GM21423 (cell line): ENCODE results near the gene EDRF1.
A peak's percentile ranks its signal among the peaks of the same experiment; 100 is the strongest.
"Not testable (repeated sequence)": the region's sequence is repeated elsewhere in the genome, so short reads cannot be mapped to it uniquely, and the experiment has no call there.

Source experiments
- ATAC-seq: cut with Tn5 transposase; IDR thresholded peaks from one replicate; pipeline ENCODE4 v1.9.1; 2021; ENCODE audit warnings: mild to moderate bottlenecking, moderate library complexity; ENCODE audit not compliant: unreplicated experiment

Gene EDRF1

DNA sequence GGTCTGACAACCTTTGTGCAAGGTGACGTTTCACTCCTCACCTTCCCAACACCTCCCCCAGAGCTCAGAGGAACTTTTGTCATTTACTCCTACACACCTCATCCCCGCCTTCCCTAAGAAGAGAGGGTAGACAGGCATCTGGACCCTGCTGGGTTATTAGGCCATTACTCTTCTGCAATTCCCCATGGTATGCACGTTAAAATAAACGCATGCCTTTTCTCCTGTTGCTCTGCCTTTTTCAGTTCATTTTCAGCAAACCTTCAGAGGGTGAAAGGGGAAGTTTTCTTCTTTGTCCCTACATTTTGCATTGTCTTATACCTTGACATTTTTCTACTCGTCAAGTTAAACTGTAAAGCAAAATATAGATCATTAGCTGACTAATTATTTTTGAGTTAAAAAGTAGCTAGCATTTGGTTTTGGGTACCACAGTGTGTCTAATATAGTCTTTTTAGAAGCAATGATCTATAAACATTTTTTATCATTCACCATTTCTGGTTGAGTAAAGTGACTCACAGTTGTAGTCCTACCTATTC, 10.5 kb upstream of the EDRF1 start:
- peak; percentile 62 for ATAC-seq

DNA sequence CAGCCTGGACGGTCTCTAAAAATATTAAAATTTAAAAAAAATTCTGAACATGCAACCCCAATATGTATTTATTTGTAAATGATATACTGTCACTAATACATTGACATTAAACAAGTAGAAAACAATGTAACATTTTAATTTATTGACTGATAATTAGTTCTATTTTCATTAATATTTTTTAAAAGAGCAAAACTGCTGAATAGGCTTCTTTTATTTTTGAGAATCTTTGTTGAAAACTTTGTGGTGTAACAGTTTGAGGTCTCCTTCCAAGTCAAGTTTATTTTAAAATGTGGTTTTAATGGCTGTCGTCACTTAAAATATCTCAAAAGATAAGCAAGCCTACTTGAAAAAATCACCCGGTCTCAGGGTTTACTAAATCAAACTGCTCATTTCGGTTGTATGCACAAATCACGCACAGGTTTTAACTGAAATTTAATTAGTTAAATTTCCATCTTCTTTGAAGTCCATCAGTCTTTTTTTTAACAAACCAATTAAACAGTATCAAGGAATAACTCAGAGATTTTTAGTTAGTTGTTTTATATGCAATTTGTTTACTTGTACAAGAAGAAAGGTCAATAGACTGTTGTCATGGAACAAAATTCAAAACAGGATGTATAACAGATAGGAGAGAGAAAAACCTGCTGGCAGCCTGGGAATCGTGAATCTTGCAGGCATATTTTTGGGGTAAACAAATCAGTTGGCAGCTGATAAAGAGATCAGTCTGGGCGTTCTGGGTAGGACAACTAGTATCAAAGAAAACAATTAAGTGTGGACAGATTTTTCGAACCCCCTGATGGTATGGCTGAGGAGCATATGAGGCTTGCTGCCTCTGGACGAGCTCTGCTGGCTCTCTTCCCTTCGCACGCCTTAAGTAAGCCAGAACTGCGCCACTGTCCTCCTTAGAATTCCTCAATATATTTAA, 9.7 kb upstream of the EDRF1 start:
- ATAC-seq = no peak

GRCh38 chr10:125711110-125711750, 8.3 kb upstream of the EDRF1 start:
- no peak for ATAC-seq

DNA sequence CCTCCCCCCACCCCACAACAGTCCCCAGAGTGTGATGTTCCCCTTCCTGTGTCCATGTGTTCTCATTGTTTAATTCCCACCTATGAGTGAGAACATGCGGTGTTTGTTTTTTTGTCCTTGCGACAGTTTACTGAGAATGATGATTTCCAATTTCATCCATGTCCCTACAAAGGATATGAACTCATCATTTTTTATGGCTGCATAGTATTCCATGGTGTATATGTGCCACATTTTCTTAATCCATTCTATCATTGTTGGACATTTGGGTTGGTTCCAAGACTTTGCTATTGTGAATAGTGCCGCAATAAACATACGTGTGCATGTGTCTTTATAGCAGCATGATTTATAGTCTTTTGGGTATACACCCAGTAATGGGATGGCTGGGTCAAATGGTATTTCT, 4.8 kb upstream of the EDRF1 start:
- ATAC-seq = not testable (repeated sequence)

DNA sequence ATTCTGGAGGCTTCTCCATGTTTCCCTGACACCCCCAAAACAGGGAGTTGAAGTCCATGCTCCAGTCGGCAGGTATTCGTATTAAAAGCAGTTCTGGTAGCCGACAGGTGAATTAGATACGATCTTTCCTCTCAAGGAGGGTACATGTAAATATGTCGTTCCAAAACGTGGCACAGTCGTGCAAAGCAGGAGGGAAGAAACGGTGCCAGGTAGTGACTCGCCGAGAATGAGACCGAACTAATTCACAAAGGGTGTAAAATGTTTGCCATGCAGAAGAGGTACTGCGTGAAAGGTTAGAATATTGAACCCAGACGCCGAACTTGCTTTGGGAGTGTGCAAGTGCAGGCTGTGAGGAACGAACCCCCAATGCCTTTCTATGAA, 483 bp downstream of the EDRF1 start:
- ATAC-seq = no peak

DNA sequence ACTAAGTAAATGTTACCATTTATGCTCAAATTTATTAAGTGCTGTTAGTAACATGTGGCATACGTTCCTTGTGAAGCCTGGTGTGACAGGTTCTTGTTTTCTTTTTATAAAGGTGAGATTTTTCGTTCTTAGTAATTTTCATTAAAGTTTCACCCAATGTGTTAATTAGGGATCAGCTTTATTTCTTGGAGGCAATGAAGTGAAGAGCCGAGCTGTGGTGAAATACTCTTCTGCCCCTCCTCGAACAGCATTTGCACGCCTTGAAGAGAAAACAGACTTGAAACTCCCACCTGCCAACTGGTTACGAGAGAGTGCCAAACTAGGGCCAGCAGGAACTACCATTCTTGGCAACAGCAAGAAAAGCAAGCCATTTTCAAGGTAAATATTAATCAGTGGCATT, 1.5 kb downstream of the EDRF1 start:
- ATAC-seq = peak; percentile 38

- no peak for ATAC-seq
Observed at GRCh38 chr10:125722811-125723210, 3.3 kb downstream of the EDRF1 start.

DNA sequence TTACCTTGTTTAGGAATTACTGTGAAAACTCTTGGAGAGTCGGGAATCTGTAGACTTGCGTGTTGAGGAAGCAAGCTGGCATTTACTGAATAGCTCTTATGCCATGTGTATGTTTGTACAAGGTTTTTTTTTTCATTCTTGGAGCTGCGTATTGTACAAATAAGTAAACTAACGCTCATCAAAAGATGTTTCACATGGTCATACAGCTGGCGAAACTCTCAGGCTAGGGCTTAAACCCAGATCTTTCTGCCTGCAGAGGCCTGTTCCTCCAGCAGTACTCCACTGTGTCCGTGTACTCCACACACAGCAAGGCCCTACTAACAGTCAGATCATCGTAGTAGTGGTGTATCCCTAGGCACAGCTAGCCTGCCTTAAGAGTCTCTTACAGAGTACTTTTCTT, 7.4 kb downstream of the EDRF1 start:
- no peak for ATAC-seq

DNA sequence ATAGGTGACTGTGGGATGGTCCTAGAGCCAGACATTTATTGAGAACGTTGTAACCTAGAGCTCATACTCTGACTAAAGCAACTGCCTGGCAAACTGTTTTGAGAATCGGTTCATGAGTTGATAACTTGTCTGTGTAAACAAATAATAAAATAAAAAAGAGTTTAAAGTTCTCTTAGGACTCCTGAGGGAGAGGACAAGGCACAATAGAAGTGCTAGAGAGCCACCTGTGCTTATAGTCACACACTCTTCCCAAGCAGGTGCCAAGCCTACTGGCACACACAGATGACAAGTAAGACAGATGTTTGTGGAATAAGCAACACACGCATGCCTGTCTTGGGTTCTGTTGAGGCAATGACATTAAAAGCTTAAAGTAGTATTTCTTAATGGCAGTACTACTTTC, 7.9 kb downstream of the EDRF1 start:
- no peak for ATAC-seq

DNA sequence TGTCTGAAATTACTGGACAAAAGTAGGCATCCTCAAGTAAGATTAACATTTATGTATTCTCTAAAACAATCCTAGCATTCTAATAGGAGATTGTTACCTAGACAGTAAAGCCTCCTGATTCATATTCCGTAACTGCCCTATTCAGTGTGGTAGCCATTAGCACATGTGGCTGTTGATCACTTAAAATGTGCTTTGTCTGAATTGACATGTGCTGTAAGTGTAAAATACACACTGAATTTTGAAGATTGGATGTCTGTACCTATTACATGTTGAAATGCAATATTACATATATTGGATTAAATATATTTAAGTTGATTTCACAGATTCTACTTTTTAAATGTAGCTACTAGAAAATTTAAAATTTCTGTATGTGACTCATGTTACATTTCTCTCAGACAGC, 14.6 kb downstream of the EDRF1 start:
- ATAC-seq = no peak

GRCh38 chr10:125734823-125735222, 15.3 kb downstream of the EDRF1 start:
- no peak for ATAC-seq

DNA sequence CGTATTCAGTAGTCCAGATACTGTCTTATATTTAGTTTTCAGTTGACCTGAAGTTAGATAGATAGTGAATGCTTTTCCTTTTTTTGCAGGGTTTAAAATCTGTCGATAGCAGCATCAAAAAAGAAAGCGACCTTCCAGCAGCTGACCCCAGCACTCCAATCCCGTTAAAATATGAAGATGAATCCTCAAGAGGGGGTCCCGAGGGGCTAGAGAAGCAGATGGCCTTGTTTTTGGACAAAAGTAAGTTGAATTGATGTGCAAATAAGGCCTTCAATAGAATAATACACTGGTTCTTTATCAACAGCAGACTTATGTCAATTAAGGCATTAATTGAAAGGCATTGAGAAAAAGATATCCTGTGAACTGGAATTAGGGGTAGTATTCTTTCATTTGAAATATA, 18.7 kb downstream of the EDRF1 start:
- ATAC-seq = no peak

- no peak for ATAC-seq
Observed at GRCh38 chr10:125739994-125740679, 20.6 kb downstream of the EDRF1 start.

DNA sequence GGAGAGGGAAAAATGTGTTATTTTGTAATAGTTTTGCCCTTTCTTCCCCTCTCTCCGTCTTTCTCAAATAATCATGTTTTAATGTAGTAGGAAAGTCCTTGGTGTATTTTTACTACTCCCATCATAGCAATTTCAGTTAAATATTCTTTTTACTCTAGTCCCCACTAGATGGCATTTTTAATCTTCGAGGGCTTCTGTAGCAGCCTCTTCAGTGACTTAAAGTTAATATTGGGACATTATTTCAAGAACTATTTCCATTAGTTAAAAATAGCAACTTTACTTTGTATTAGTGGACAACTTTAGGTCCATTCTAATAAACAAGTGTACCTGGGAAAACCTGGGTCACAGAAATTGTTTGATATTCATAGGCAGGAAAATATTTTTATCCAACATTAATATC, 23.0 kb downstream of the EDRF1 start:
- ATAC-seq = no peak

DNA sequence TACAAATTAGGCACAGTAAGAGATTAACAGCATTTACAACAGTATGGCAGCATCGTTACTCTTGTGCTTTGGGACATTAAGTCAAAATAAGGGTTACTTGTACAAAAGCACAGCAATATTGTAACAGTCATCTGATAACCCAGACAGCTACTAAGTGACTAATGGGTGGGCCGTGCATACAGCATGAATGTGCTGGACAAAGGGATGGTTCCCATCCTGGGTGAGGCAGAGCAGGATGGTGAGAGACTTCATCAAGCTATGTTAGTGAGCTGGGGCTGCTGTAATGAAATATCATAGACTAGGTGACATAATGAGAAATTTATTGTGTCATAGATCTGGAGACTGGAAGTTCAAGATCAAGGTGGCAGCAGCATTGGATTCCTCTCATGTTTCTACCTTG, 25.4 kb downstream of the EDRF1 start:
- ATAC-seq = no peak

DNA sequence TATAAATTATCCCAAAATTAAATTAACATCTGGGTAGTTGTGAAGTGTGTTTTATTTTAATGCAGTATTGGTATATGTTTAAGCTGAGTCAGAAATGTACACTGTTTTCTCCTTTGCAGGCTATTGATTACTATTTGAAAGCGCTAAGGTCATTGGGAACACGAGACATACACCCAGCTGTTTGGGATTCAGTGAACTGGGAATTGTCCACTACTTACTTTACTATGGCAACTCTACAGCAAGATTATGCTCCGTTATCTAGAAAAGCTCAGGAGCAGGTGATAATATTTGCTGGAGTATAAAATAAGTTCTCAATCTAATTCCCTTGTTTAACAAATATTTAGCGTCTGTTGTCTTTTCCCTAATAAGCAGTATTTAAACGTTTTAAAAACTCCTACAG, 27.9 kb downstream of the EDRF1 start:
- ATAC-seq = no peak

DNA sequence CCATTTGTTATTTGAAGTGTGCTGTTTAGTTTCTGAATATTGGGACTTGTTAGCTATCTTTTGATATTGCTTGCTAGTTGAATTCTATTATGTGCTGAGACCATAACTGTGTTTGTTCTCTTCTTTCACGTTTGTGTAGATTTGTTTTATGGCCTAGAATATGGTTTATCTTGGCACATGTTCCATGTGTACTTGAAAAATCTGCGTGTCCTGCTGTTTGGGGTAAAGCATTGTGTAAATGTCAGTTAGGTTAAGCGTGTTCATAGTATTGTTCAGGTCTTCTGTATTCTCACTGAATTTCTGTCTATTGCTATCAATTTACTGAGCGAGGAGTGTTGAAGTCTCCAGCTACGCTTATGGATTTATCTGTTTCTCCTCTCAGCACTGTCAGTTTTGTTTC, 36.7 kb downstream of the EDRF1 start:
- no peak for ATAC-seq

DNA sequence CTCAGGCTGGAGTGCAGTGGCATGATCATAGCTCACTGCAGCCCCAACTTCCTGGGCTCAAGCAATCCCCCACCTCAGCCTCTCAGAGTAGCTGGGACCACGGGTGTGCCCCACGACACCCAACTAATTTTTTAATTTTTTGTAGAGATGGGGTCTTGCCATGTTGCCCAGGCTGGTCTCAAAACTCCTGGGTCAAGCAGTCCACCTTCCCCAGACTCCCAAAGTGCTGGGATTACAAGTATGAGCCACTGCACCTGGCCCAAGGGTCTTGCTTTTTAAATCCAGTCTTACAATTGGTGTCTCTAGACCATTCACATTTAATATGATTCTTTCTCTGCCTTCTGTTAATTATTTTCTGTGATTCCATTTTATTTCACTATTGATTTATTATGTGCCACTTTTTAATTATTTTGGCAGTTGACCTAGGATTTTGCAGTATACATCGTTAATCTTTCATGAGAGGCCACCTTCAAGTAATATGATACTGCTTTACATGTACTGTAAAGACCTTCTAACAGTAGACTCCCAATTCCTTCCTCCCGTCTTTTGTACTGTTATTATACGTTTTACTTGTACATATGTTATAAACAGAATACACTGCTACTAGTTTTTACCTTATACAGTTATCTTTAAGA, 37.5 kb downstream of the EDRF1 start:
- ATAC-seq = no peak

GRCh38 chr10:125757742-125758141, 38.2 kb downstream of the EDRF1 start:
- ATAC-seq = no peak

- no peak for ATAC-seq
Observed at GRCh38 chr10:125761961-125762360, 42.5 kb downstream of the EDRF1 start.
